HepG2 (cell line): ENCODE data around the gene CMTM3. TPM values are rescaled to one million over a fixed set of nuclear protein-coding genes. Genes with fewer than 3 reads are reported as not detected.

ENCODE experiments used
- ATAC-seq: fragments of 200-7000 bp; cut with Tn5 transposase; 3 replicates; pipeline ENCODE4 v1.9.1; 2020; ENCODE audit warnings: mild to moderate bottlenecking, moderate library complexity
- BruUV-seq: library from RNA; stranded (reverse); fragments of 400-500 nt; replicated peaks from 2 replicates; lab custom pipeline; 2021; lab: Mats Ljungman, UMichigan
- CTCF ChIA-PET: fragments of 300-600 bp; formaldehyde crosslinking; extraction: SDS; loops from one replicate; lab custom pipeline; 2021; ENCODE audit warnings: low total read pairs, inconsistent platforms, low intra/inter-chr PET ratio; lab: Yijun Ruan, JAX
- POLR2A ChIA-PET: fragments of 350-600 bp; sonication (Branson Sonifier 250); formaldehyde crosslinking; loops from one replicate; lab custom pipeline; 2020; ENCODE audit warnings: antibody characterized with exemption, inconsistent platforms; lab: Yijun Ruan, JAX
- DNase-seq: peaks from one replicate; pipeline ENCODE4 v3.0.0-alpha.2; 2015; ENCODE audit warnings: low spot score
- FAIRE-seq: peaks from 3 replicates; lab custom pipeline; 2011; peaks lifted over from hg19 to GRCh38; lab: Jason Lieb, UNC
- H2AFZ ChIP-seq: one replicate; pipeline ENCODE4 v1.6.1; 2011; ENCODE audit warnings: low read length, inconsistent platforms
- H3K27ac ChIP-seq: fragments of 300-600 bp; 3 replicates; pipeline ENCODE4 v1.8.0; 2011; ENCODE audit warnings: mixed run types, mild to moderate bottlenecking, mixed read lengths, low read length, inconsistent platforms; ENCODE audit not compliant: insufficient read depth; ENCODE audit errors: extremely low read length
- H3K27me3 ChIP-seq, 2 experiments: fragments of 200-600 bp in 1 of 2; 2 replicates in 1 of 2; 3 replicates in 1 of 2; pipeline versions ENCODE4 v1.6.0 to v1.8.0; 2011; ENCODE audit warnings: low read length in 2 of 2, mild to moderate bottlenecking in 2 of 2, moderate library complexity in 2 of 2, inconsistent platforms in 1 of 2; ENCODE audit not compliant: insufficient read depth in 2 of 2, control insufficient read depth in 1 of 2
- H3K36me3 ChIP-seq, 2 experiments: fragments of 200-600 bp in 1 of 2; replicated peaks in 1 of 2; 2 replicates in 1 of 2; 3 replicates in 1 of 2; pipeline versions ENCODE4 v1.5.1 to v1.8.0; 2011; ENCODE audit warnings: low read length in 2 of 2, inconsistent platforms in 1 of 2; ENCODE audit not compliant: insufficient read depth in 2 of 2, control insufficient read depth in 1 of 2
- H3K4me1 ChIP-seq: 2 replicates; pipeline ENCODE4 v1.5.1; 2012; ENCODE audit warnings: low read length, inconsistent platforms; ENCODE audit not compliant: insufficient read depth
- H3K4me2 ChIP-seq: 2 replicates; pipeline ENCODE4 v1.6.0; 2011; ENCODE audit warnings: low read depth, low read length, inconsistent platforms
- H3K4me3 ChIP-seq, 3 experiments: fragments of 200-600 bp in 1 of 3; sonication (generic), shearing (Covaris generic) in 1 of 3; replicated peaks in 1 of 3; 2 replicates each; pipeline ENCODE4 v1.5.1; 2011 to 2016; ENCODE audit warnings: low read length in 3 of 3, inconsistent platforms in 2 of 3, low read depth in 2 of 3, mild to moderate bottlenecking in 2 of 3, control low read depth in 1 of 3, mixed read lengths in 1 of 3; ENCODE audit not compliant: insufficient read depth in 1 of 3
- H3K79me2 ChIP-seq: one replicate; pipeline ENCODE4 v1.6.1; 2011; ENCODE audit warnings: low read length, inconsistent platforms; ENCODE audit not compliant: insufficient read depth
- H3K9ac ChIP-seq: 2 replicates; pipeline ENCODE4 v1.6.0; 2011; ENCODE audit warnings: mild to moderate bottlenecking, low read depth, low read length, inconsistent platforms; ENCODE audit not compliant: insufficient read depth
- H3K9me3 ChIP-seq: 2 replicates; pipeline ENCODE4 v1.5.1; 2012; ENCODE audit warnings: mild to moderate bottlenecking, low read length
- H4K20me1 ChIP-seq: 2 replicates; pipeline ENCODE4 v1.6.0; 2011; ENCODE audit warnings: inconsistent platforms, mild to moderate bottlenecking, low read length, moderate library complexity; ENCODE audit not compliant: insufficient read depth
- E2F2 ChIP-seq: sonication (generic); formaldehyde crosslinking; IDR thresholded peaks from 2 replicates; pipeline ENCODE4 v1.4.0; 2020; ENCODE audit warnings: missing genetic modification reagents, borderline replicate concordance
- FOXA3 ChIP-seq: IDR thresholded peaks from 2 replicates; pipeline ENCODE4 v1.6.1; 2016; ENCODE audit warnings: missing genetic modification reagents, missing compliant biosample characterization
- MAFF ChIP-seq: IDR thresholded peaks from 2 replicates; pipeline ENCODE4 v1.6.1; 2011; ENCODE audit warnings: low read depth, low read length, improper control_type of control experiment
- MAFK ChIP-seq, 2 experiments: IDR thresholded peaks in 1 of 2; conservative IDR thresholded peaks in 1 of 2; 2 replicates each; pipeline ENCODE4 v1.6.1; 2011; ENCODE audit warnings: improper control_type of control experiment in 2 of 2, low read length in 2 of 2
- ONECUT2 ChIP-seq: sonication (generic); formaldehyde crosslinking; IDR thresholded peaks from 2 replicates; pipeline ENCODE4 v1.4.0; 2020; ENCODE audit warnings: missing genetic modification reagents
- PAWR ChIP-seq: sonication (generic); formaldehyde crosslinking; IDR thresholded peaks from 2 replicates; pipeline ENCODE4 v1.4.0; 2020; ENCODE audit warnings: missing genetic modification reagents, mild to moderate bottlenecking, borderline replicate concordance
- SRSF4 ChIP-seq: fragments of 200-400 bp; formaldehyde crosslinking; IDR thresholded peaks from one replicate; pipeline ENCODE4 v1.6.1; 2018; ENCODE audit warnings: mild to moderate bottlenecking, low read depth, low read length, moderate library complexity; ENCODE audit not compliant: poor library complexity, severe bottlenecking
- TRIM22 ChIP-seq: fragments of 450-650 bp; IDR thresholded peaks from 2 replicates; pipeline ENCODE4 v1.6.1; 2017
- ZBTB20 ChIP-seq: sonication (generic); formaldehyde crosslinking; IDR thresholded peaks from 2 replicates; pipeline ENCODE4 v1.8.1; 2023; ENCODE audit warnings: missing genetic modification reagents, low read depth, mild to moderate bottlenecking, borderline replicate concordance
- ZNF350 ChIP-seq: sonication (generic); formaldehyde crosslinking; IDR thresholded peaks from 2 replicates; pipeline ENCODE4 v1.4.0; 2020; ENCODE audit warnings: mild to moderate bottlenecking, low read depth, missing genetic modification reagents, borderline replicate concordance
- ZNF513 ChIP-seq: sonication (generic); formaldehyde crosslinking; conservative IDR thresholded peaks from 2 replicates; pipeline ENCODE4 v1.5.0; 2020; ENCODE audit warnings: missing genetic modification reagents
- ZNF644 ChIP-seq: IDR thresholded peaks from 2 replicates; pipeline ENCODE4 v1.6.1; 2016; ENCODE audit warnings: low read depth
- ZNF703 ChIP-seq: sonication (generic); formaldehyde crosslinking; IDR thresholded peaks from 2 replicates; pipeline ENCODE4 v1.5.1; 2020; ENCODE audit warnings: missing genetic modification reagents, mild to moderate bottlenecking, moderate library complexity, borderline replicate concordance
- ZNF709 ChIP-seq: sonication (generic); formaldehyde crosslinking; IDR thresholded peaks from 2 replicates; pipeline ENCODE4 v1.5.0; 2020; ENCODE audit warnings: mild to moderate bottlenecking, missing genetic modification reagents
- ZSCAN20 ChIP-seq: sonication (generic); formaldehyde crosslinking; IDR thresholded peaks from 2 replicates; pipeline ENCODE4 v1.4.0; 2020; ENCODE audit warnings: missing genetic modification reagents, mild to moderate bottlenecking, borderline replicate concordance
- WGBS: methylation state at CpG from one replicate; pipeline ENCODE4 v1.1.6; 2017; ENCODE audit warnings: low lambda C conversion rate; 5-methylcytosine and 5-hydroxymethylcytosine counted together
- in situ Hi-C: cut with HindIII; loops from 2 replicates; pipeline ENCODE4 v1.10.0; 2017; ENCODE audit warnings: low pct_unique_long_range_greater_than_20kb; ENCODE audit not compliant: extremely low pct_ligation_motif_present
- intact Hi-C: fragments of 100-400 bp; cut with micrococcal nuclease; formaldehyde crosslinking; loops from one replicate; pipeline ENCODE4 v1.10.0; 2022; ENCODE audit not compliant: unreplicated experiment
- polyA plus RNA-seq, 8 experiments: library from polyadenylated mRNA; depleted of rRNA in 3 of 8; stranded (reverse) in 7 of 8; unstranded in 1 of 8; fragments of >200 nt; fragmentation: Illumina TruSeq in 4 of 8; extraction: Trizol in 4 of 8; gene quantifications; 2 replicates each; pipeline versions ENCODE4 v1.2.1 to v1.2.3, GENCODE V29; 2011 to 2016; ENCODE audit warnings: low read depth in 4 of 8, missing spikeins in 1 of 8, mixed read lengths in 1 of 8; ENCODE audit not compliant: insufficient read depth in 1 of 8
- total RNA-seq, 5 experiments: library from RNA; depleted of rRNA; stranded (reverse); fragments of >200 nt; fragmentation: Illumina TruSeq; extraction: Trizol; gene quantifications; 2 replicates each; pipeline ENCODE4 v1.2.3, GENCODE V29; 2016; ENCODE audit warnings: low read depth in 1 of 5

Gene CMTM3
- total and polyA plus RNA-seq, 2 of the 13 experiments (the other 11 are each of a cell fraction or from before 2014, with no cell fraction given), result 29.2 to 48.7 TPM

- no peaks in the 10 kb centered on the region for H3K9me3 ChIP-seq
- H3K27ac ChIP-seq, result no peak overlapping the region
- DNase-seq, result no peak
- H2AFZ ChIP-seq, result no peak overlapping the region
- no TSS peak for BruUV-seq
- in situ Hi-C loops, result no loop called here
- no peaks in the 10 kb centered on the region for H3K27me3 ChIP-seq
- ChIA-PET POLR2A (no interaction called here), CTCF (no interaction called here)
- H3K4me2 ChIP-seq, result no peak overlapping the region
- intact Hi-C loops, result no loop called here
- no peaks in the 10 kb centered on the region for H3K79me2 ChIP-seq
- H4K20me1 ChIP-seq, result 0 out of 2 replicates have a peak, but pooled peaks cover 1% of the 10 kb centered on the region
- H3K9ac ChIP-seq, result no peak overlapping the region
- no peak for ATAC-seq
- H3K4me1 ChIP-seq, result no peaks in the 10 kb centered on the region
- 100% methylated on average over 2 of the region's 2 CpGs for WGBS
- no peak overlapping the region for H3K4me3 ChIP-seq
- TF ChIP-seq MAFK (conservative IDR thresholded peaks at IDR 0.05 in 1 of 2, IDR thresholded peaks at IDR 0.05 in 1 of 2; ENCODE audit: low read length in 2 of 2) (peak in 1 of 2 experiments; percentile 24; a peak in 1 of 4 replicates), MAFF (peak; percentile 21; the same call in 1 of the 2 replicates), ZNF513 (CRISPR knock-in tag) (no peak)
- H3K36me3 ChIP-seq, result peaks cover 5 to 14% of the 10 kb centered on the region in 2 experiments; a peak in 4 of 5 replicates
- FAIRE-seq, result no peak
These were observed 36.1 kb upstream of the CMTM3 start for GRCh38 chr16:66568355-66568754.

GRCh38 chr16:66569131-66569530, 35.4 kb upstream of the CMTM3 start:
- in situ Hi-C loops (no loop called here), intact Hi-C loops (no loop called here)
- Histone ChIP-seq H3K4me1 (no peaks in the 10 kb centered on the region), H3K9me3 (no peaks in the 10 kb centered on the region), H3K4me2 (no peak overlapping the region), H3K36me3 (peaks cover 5 to 7% of the 10 kb centered on the region in 2 experiments; a peak in 4 of 5 replicates), H3K9ac (no peak overlapping the region), H3K27me3 (no peaks in the 10 kb centered on the region), H2AFZ (no peak overlapping the region), H3K27ac (no peak overlapping the region), H3K4me3 (no peak overlapping the region), H4K20me1 (no peaks in the 10 kb centered on the region), H3K79me2 (no peaks in the 10 kb centered on the region)
- CTCF ChIA-PET, result no interaction called here
- BruUV-seq, result no TSS peak
- WGBS, result 98% methylated on average over 1 of the region's 1 CpG
- no peak for DNase-seq
- POLR2A ChIA-PET, result interaction anchor here (1.9 kb wide), 1 partner anchor 17 kb away, joined by 6 read pairs; the partner anchor contains the start of gene CKLF
- FAIRE-seq, result no peak
- ATAC-seq, result no peak
- no peak for TF ChIP-seq E2F2 (CRISPR knock-in tag)
- no peak for TF ChIP-seq ZNF709 (CRISPR knock-in tag)
- TF ChIP-seq TRIM22, result no peak
- TF ChIP-seq SRSF4, result no peak
- TF ChIP-seq PAWR (CRISPR knock-in tag), result no peak
- no peak for TF ChIP-seq ZSCAN20 (CRISPR knock-in tag)
- TF ChIP-seq ZNF644 (CRISPR knock-in tag), result no peak
- no peak for TF ChIP-seq FOXA3 (CRISPR knock-in tag)
- TF ChIP-seq ZNF350 (CRISPR knock-in tag), result no peak
- TF ChIP-seq ZBTB20 (CRISPR knock-in tag), result no peak
- TF ChIP-seq ONECUT2 (CRISPR knock-in tag), result no peak
- TF ChIP-seq ZNF703 (CRISPR knock-in tag), result no peak
